ENCODE data around the gene IFNA1.

The IFNA1 gene

DNA sequence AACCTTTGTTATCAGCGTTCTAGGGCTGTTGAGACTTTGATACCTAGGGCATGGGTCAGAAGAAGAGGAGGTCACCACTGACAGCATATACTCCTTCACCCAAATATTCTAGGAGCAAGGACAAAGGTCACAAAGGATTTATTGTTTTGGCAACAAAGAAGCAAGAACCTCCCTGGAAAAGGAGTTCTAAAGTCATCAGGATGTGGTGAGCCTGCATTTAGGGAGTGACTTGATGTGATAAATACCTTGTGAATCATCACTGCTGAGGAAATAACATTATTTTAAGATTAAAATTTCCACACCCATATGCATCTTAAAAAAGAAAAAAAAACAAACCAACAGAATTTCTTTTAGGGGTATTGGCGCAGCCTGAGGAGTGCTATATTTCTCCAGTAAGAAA is 13.9 kb downstream of the IFNA1 start:
- no peak for TF ChIP-seq SUZ12 (IDR thresholded peaks at IDR 0.05)
- POLR2A ChIA-PET = no interaction called here
- CTCF ChIA-PET = no interaction called here
- no peak for DNase-seq (ENCODE audit: extremely low spot score)

DNA sequence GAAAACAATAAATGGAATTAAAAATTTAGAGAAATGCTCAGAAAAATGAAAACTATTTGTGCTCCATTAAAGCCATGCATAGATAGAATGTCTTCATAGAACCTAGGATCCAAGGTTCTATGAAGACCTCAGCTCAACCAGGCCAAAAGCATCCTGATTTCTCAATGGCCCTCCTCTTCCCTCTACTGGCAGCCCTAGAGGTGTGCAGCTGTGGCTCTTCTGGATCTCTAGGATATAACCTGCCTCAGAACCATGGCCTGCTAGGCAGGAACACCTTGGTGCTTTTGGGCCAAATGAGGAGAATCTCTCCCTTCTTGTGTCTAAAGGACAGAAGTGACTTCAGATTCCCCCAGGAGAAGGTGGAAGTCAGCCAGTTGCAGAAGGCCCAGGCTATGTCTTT is 15.1 kb downstream of the IFNA1 start:
- CTCF ChIA-PET = interaction anchor here (0.6 to 1.7 kb wide), 7 partner anchors 8 to 271 kb away, joined by 3 to 6 read pairs (median 3); no protein-coding TSS in a partner anchor
- peak; percentile 69 for DNase-seq (ENCODE audit: extremely low spot score)
- no peak for TF ChIP-seq BHLHE40 (IDR thresholded peaks at IDR 0.05; ENCODE audit: borderline replicate concordance)
- POLR2A ChIA-PET = no interaction called here

DNA sequence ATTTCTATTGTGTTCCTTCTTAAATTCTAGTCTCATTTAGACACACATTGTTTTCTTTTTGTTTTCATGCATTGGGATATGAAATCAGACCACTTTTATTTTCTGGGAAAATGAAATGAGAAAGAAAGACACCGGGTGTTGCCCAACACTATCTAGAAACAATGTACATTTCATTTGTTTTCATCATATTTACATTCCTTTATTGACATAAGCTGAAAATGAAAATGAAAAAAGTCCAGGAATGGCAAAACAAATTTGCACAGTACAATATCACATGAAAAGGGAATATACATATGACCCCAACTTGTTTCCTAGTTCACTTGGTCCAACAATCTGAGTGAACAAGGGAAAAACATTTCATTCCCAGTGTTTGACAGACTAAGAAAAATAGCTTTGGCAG is 21.1 kb downstream of the IFNA1 start:
- TF ChIP-seq ARNT (IDR thresholded peaks at IDR 0.05) (no peak), BHLHE40 (IDR thresholded peaks at IDR 0.05; ENCODE audit: borderline replicate concordance) (no peak), LEF1 (IDR thresholded peaks at IDR 0.05; ENCODE audit: borderline replicate concordance) (no peak), ELF4 (IDR thresholded peaks at IDR 0.05) (no peak), HDGF (IDR thresholded peaks at IDR 0.05; ENCODE audit: borderline replicate concordance) (no peak), FOXA1 (IDR thresholded peaks at IDR 0.05) (no peak), SP1 (IDR thresholded peaks at IDR 0.05) (no peak), NFRKB (IDR thresholded peaks at IDR 0.05) (no peak), FOXK2 (IDR thresholded peaks at IDR 0.05) (no peak), TARDBP (IDR thresholded peaks at IDR 0.05) (no peak), ZNF384 (IDR thresholded peaks at IDR 0.05) (no peak), FOXM1 (IDR thresholded peaks at IDR 0.05; ENCODE audit: borderline replicate concordance) (no peak), CTBP1 (IDR thresholded peaks at IDR 0.05; ENCODE audit: borderline replicate concordance) (no peak), SUZ12 (IDR thresholded peaks at IDR 0.05) (no peak), L3MBTL2 (conservative IDR thresholded peaks at IDR 0.05) (no peak)
- TF ChIP-seq, protein P1, sequence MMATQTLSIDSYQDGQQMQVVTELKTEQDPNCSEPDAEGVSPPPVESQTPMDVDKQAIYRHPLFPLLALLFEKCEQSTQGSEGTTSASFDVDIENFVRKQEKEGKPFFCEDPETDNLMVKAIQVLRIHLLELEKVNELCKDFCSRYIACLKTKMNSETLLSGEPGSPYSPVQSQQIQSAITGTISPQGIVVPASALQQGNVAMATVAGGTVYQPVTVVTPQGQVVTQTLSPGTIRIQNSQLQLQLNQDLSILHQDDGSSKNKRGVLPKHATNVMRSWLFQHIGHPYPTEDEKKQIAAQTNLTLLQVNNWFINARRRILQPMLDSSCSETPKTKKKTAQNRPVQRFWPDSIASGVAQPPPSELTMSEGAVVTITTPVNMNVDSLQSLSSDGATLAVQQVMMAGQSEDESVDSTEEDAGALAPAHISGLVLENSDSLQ (IDR thresholded peaks at IDR 0.05) = no peak
- POLR2A ChIA-PET = no interaction called here
- DNase-seq (ENCODE audit: extremely low spot score) = no peak
- CTCF ChIA-PET = no interaction called here

DNA sequence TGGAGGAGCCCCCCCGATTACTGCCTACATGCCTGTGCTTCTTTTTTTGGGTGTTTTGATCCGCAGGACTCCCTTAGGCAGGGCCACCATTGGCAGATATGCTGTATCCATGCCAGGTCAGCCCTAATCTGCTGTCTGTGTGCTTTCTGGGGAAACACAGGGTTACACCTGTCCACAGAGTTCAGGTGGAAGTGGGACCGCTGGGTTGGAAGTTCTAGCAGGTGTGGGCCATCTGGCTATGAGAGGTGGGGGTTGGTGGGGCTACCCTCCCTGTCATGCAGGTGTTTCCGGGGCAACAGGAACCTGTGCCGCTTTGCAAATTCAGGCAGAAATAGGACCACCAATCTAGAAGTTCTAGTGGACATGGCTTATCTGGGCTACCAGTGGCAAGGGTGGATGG is 24.9 kb downstream of the IFNA1 start:
- POLR2A ChIA-PET = no interaction called here
- DNase-seq (ENCODE audit: extremely low spot score) = no peak

DNA sequence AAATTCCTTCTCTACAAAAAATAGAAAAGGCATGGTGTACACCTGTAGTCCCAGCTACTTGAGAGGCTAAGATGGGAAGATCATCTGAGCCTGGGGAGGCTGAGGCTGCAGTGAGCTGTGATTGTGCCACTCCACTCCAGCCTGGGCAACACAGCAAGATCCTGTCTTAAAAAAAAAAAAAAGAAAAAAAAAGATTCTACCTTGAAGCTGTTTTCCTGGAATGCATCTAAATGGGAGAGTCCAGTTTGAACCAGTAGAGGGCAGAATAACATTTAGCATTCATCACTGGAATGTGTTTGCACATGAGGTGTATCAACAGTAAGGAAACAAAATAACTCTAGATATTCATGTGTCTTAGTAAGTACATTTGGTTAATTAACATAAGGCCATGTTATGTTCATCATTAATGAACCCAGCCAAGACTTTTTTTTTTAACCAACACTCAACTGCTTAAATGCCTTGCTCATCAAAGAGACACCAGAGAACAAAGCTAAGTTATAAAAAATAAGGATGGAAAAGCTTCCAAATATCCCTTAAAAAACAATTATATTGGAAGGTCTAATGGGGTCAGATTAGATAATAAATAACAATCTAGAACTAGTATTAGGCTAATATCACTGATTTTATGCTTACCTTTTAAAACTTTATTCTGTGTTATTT is 25.8 kb downstream of the IFNA1 start:
- CTCF ChIA-PET = interaction anchor here (0.6 to 1.3 kb wide), 5 partner anchors 213 to 1438 kb away, joined by 3 to 4 read pairs (median 4); no protein-coding TSS in a partner anchor
- TF ChIP-seq ZNF384 (IDR thresholded peaks at IDR 0.05) = peak; percentile 98
- no peak for TF ChIP-seq SP1 (IDR thresholded peaks at IDR 0.05)
- POLR2A ChIA-PET = no interaction called here
- DNase-seq (ENCODE audit: extremely low spot score) = peak; percentile 67

More for the DNA sequence above, 24.9 kb downstream of the IFNA1 start:
- no peak for TF ChIP-seq ELF4 (IDR thresholded peaks at IDR 0.05)
- TF ChIP-seq CTBP1 (IDR thresholded peaks at IDR 0.05; ENCODE audit: borderline replicate concordance) = no peak
- no peak for TF ChIP-seq FOXA1 (IDR thresholded peaks at IDR 0.05)
- no peak for TF ChIP-seq L3MBTL2 (conservative IDR thresholded peaks at IDR 0.05)
- CTCF ChIA-PET = interaction anchor here (0.6 kb wide), 1 partner anchor 486 kb away, joined by 4 read pairs; no protein-coding TSS in a partner anchor

DNA sequence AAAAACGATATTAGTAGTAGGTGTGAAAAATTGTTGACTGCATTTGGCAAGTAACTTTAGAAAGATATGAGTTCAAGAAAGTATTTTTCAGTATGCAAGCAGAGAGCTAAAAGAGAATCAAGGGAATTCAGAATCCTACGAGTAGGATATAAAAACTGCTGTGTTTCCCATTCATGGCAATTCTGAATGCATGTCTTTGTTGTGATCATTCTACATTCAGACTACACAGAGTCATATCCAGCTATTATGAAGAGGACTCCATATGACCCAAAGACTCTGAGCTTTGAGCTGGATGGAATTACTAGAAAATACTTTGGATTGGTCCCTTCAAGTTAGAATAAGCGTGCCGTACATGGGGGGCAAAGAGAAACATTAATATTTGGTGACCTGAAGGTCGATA is 29.9 kb downstream of the IFNA1 start:
- TF ChIP-seq SP1 (IDR thresholded peaks at IDR 0.05) (no peak), TARDBP (IDR thresholded peaks at IDR 0.05) (no peak), LEF1 (IDR thresholded peaks at IDR 0.05; ENCODE audit: borderline replicate concordance) (no peak), L3MBTL2 (conservative IDR thresholded peaks at IDR 0.05) (no peak), HDGF (IDR thresholded peaks at IDR 0.05; ENCODE audit: borderline replicate concordance) (no peak), FOXK2 (IDR thresholded peaks at IDR 0.05) (no peak), NFRKB (IDR thresholded peaks at IDR 0.05) (no peak)
- POLR2A ChIA-PET = no interaction called here
- no peak for DNase-seq (ENCODE audit: extremely low spot score)
- CTCF ChIA-PET = no interaction called here

DNA sequence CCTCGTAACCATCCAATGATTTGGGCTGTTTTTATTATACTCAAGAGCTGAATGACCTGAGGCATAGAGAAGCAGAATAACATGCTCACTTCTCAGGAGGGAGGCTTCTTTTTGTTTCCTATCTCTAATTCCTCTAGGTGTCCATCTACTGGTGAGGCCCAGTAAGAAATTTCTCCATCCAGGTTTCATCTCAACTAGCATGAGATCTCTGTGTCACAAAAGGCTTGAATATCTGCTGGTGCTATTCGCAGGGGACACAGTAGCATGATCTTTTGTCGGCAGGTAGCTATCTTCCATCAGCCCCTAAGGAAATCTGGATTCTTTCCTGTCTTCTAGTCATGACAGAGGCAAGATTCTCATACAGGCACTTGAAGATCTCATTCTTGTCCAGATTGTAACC is 33.0 kb downstream of the IFNA1 start:
- ChIA-PET CTCF (no interaction called here), POLR2A (no interaction called here)
- no peak for DNase-seq (ENCODE audit: extremely low spot score)
- TF ChIP-seq TARDBP (IDR thresholded peaks at IDR 0.05) (no peak), FOXM1 (IDR thresholded peaks at IDR 0.05; ENCODE audit: borderline replicate concordance) (no peak), SP1 (IDR thresholded peaks at IDR 0.05) (no peak), ARNT (IDR thresholded peaks at IDR 0.05) (no peak), SUZ12 (IDR thresholded peaks at IDR 0.05) (no peak), NFRKB (IDR thresholded peaks at IDR 0.05) (no peak), FOXK2 (IDR thresholded peaks at IDR 0.05) (no peak), FOXA1 (IDR thresholded peaks at IDR 0.05) (no peak), ZNF384 (IDR thresholded peaks at IDR 0.05) (no peak), CTBP1 (IDR thresholded peaks at IDR 0.05; ENCODE audit: borderline replicate concordance) (no peak), BHLHE40 (IDR thresholded peaks at IDR 0.05; ENCODE audit: borderline replicate concordance) (no peak), LEF1 (IDR thresholded peaks at IDR 0.05; ENCODE audit: borderline replicate concordance) (no peak), ELF4 (IDR thresholded peaks at IDR 0.05) (no peak), HDGF (IDR thresholded peaks at IDR 0.05; ENCODE audit: borderline replicate concordance) (no peak)
- TF ChIP-seq, protein P1 (IDR thresholded peaks at IDR 0.05) = no peak

DNA sequence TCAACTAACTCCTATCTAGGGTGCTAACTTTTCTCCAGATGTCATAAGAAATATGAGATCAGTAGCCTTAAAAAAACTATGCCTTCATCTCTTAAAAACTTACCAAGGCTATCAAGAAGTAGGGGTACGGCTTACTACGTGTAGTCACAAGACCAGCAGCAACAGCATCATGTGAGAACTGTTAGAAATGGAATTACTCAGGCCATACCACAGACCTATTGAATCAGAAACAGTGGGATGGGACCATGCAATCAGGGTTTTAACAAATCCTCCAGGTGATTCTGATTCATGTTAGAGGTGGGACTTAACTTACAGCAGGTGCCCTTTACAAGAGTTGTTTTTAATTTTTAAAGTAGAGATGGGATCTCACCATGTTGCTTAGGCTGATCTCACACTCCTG is 37.2 kb downstream of the IFNA1 start:
- ChIA-PET CTCF (no interaction called here), POLR2A (no interaction called here)
- DNase-seq (ENCODE audit: extremely low spot score) = no peak
- TF ChIP-seq TARDBP (IDR thresholded peaks at IDR 0.05) = no peak
- TF ChIP-seq, protein P1 (IDR thresholded peaks at IDR 0.05) = no peak
- TF ChIP-seq NFRKB (IDR thresholded peaks at IDR 0.05) = no peak
- no peak for TF ChIP-seq SUZ12 (IDR thresholded peaks at IDR 0.05)
- TF ChIP-seq L3MBTL2 (conservative IDR thresholded peaks at IDR 0.05) = no peak
- TF ChIP-seq CTBP1 (IDR thresholded peaks at IDR 0.05; ENCODE audit: borderline replicate concordance) = no peak
- TF ChIP-seq LEF1 (IDR thresholded peaks at IDR 0.05; ENCODE audit: borderline replicate concordance) = no peak
- TF ChIP-seq ARNT (IDR thresholded peaks at IDR 0.05) = no peak
- no peak for TF ChIP-seq BHLHE40 (IDR thresholded peaks at IDR 0.05; ENCODE audit: borderline replicate concordance)
- TF ChIP-seq FOXK2 (IDR thresholded peaks at IDR 0.05) = no peak
- TF ChIP-seq FOXA1 (IDR thresholded peaks at IDR 0.05) = no peak
- TF ChIP-seq FOXM1 (IDR thresholded peaks at IDR 0.05; ENCODE audit: borderline replicate concordance) = no peak
- no peak for TF ChIP-seq HDGF (IDR thresholded peaks at IDR 0.05; ENCODE audit: borderline replicate concordance)
- TF ChIP-seq SP1 (IDR thresholded peaks at IDR 0.05) = no peak
- TF ChIP-seq ELF4 (IDR thresholded peaks at IDR 0.05) = no peak
- TF ChIP-seq ZNF384 (IDR thresholded peaks at IDR 0.05) = no peak

Data from HEK293T (cell line).